Astrocyte (in vitro differentiated cells and primary cell): ENCODE measurements around the gene STT3B. TPM values are rescaled to one million over a fixed set of nuclear protein-coding genes. Genes with fewer than 3 reads are reported as not detected.

Source experiments
- DNase-seq: peaks from one replicate; pipeline ENCODE4 v3.0.0-alpha.2; 2010; ENCODE audit warnings: low read depth
- FAIRE-seq: peaks from 2 replicates; lab custom pipeline; 2011; peaks lifted over from hg19 to GRCh38; lab: Jason Lieb, UNC
- H2AFZ ChIP-seq: 2 replicates; pipeline ENCODE4 v1.6.0; 2012; ENCODE audit warnings: low read depth, low read length, inconsistent platforms
- H3K27ac ChIP-seq: 2 replicates; pipeline ENCODE4 v1.5.1; 2011; ENCODE audit warnings: low read depth, low read length, inconsistent platforms
- H3K27me3 ChIP-seq: 2 replicates; pipeline ENCODE4 v1.6.0; 2011; ENCODE audit warnings: low read length, inconsistent platforms; ENCODE audit not compliant: insufficient read depth
- H3K36me3 ChIP-seq: 2 replicates; pipeline ENCODE4 v1.5.1; 2011; ENCODE audit warnings: low read length, inconsistent platforms; ENCODE audit not compliant: insufficient read depth
- H3K4me1 ChIP-seq: 2 replicates; pipeline ENCODE4 v1.5.1; 2011; ENCODE audit warnings: low read length, inconsistent platforms; ENCODE audit not compliant: insufficient read depth
- H3K4me2 ChIP-seq: 2 replicates; pipeline ENCODE4 v1.6.0; 2012; ENCODE audit warnings: low read length, inconsistent platforms
- H3K4me3 ChIP-seq: 2 replicates; pipeline ENCODE4 v1.5.1; 2011; ENCODE audit warnings: low read depth, mild to moderate bottlenecking, low read length, inconsistent platforms; ENCODE audit not compliant: insufficient read depth
- H3K79me2 ChIP-seq: 2 replicates; pipeline ENCODE4 v1.6.0; 2012; ENCODE audit warnings: mild to moderate bottlenecking, low read length, inconsistent platforms; ENCODE audit not compliant: insufficient read depth
- H3K9ac ChIP-seq: 2 replicates; pipeline ENCODE4 v1.6.0; 2012; ENCODE audit warnings: mild to moderate bottlenecking, low read length, inconsistent platforms
- H3K9me3 ChIP-seq: 2 replicates; pipeline ENCODE4 v1.5.1; 2012; ENCODE audit warnings: low read depth, mild to moderate bottlenecking, low read length, inconsistent platforms; ENCODE audit not compliant: insufficient read depth
- H4K20me1 ChIP-seq: 2 replicates; pipeline ENCODE4 v1.6.0; 2012; ENCODE audit warnings: low read length, inconsistent platforms; ENCODE audit not compliant: insufficient read depth
- H3K27ac Mint-ChIP-seq: one replicate; pipeline ENCODE4 v1.8.0; 2021; ENCODE audit warnings: mild to moderate bottlenecking, mixed read lengths; ENCODE audit not compliant: unreplicated experiment
- H3K27me3 Mint-ChIP-seq: one replicate; pipeline ENCODE4 v1.8.0; 2021; ENCODE audit warnings: low read depth, mixed read lengths; ENCODE audit not compliant: unreplicated experiment
- H3K36me3 Mint-ChIP-seq: one replicate; pipeline ENCODE4 v1.8.0; 2021; ENCODE audit warnings: low read depth, mixed read lengths; ENCODE audit not compliant: unreplicated experiment
- H3K4me1 Mint-ChIP-seq: one replicate; pipeline ENCODE4 v1.8.0; 2021; ENCODE audit warnings: low read depth, mixed read lengths; ENCODE audit not compliant: unreplicated experiment
- H3K4me3 Mint-ChIP-seq: one replicate; pipeline ENCODE4 v1.8.0; 2021; ENCODE audit warnings: mild to moderate bottlenecking, moderate library complexity, mixed read lengths; ENCODE audit not compliant: unreplicated experiment
- H3K9me3 Mint-ChIP-seq: one replicate; pipeline ENCODE4 v1.8.0; 2021; ENCODE audit warnings: mild to moderate bottlenecking, mixed read lengths; ENCODE audit not compliant: unreplicated experiment
- EZH2 ChIP-seq: IDR thresholded peaks from 2 replicates; pipeline ENCODE4 v1.6.1; 2012; ENCODE audit warnings: mild to moderate bottlenecking, low read length, inconsistent platforms; ENCODE audit not compliant: insufficient read depth
- total RNA-seq: library from RNA; stranded (reverse); gene quantifications from 2 replicates; pipeline ENCODE4 v1.2.1, GENCODE V29; 2021
- TF ChIP-seq, protein P1 (sequence below): IDR thresholded peaks from 2 replicates; pipeline ENCODE4 v1.5.1; 2011; ENCODE audit warnings: low read depth, mild to moderate bottlenecking, inconsistent platforms, low read length, moderate library complexity; ENCODE audit not compliant: insufficient read depth

Gene STT3B
- total RNA-seq, 1 donor from 2014 or later, result 156 TPM

DNA sequence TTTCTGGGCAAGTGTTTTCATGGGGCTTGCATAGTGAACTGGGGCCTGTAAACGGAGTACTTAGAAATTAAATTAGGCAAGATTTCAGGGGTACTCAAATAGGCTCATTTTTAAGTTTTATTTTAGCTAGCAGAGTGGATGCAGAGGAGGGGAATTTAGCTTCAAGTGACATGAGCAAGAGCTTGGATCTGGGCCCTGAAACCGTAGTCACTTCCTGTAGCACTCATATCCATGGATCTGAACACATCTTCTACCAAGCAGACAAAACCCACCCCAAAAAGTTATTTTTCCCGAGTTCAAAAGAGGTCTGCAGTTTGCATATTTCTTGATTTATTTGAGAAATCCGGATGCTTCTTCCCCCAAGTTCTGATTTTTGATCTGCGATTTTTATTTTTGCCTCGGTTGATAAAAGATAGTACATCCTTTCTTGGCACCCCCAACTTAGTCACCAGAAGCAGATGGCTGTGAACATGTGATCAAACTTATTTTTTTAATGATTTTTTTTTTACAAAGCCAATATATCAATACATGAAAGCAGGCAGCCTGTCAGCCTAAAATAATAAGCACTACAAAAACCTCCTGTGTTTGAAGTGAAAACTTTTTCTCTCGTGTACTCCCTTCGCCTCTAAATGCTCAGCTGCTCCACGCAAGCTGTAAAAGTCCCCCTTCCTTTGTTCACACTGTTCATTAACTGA is 36.6 kb upstream of the STT3B start:
- Histone ChIP-seq H3K4me2 (peak overlapping the region; percentile 28), H3K4me3 (no peak overlapping the region), H3K27me3 (no peaks in the 10 kb centered on the region), H2AFZ (no peak overlapping the region), H3K4me1 (no peaks in the 10 kb centered on the region), H3K9ac (no peak overlapping the region), H3K79me2 (no peaks in the 10 kb centered on the region), H4K20me1 (no peaks in the 10 kb centered on the region), H3K27ac (no peak overlapping the region), H3K36me3 (no peaks in the 10 kb centered on the region), H3K9me3 (no peaks in the 10 kb centered on the region)
- FAIRE-seq (no peak), DNase-seq (peak; percentile 55)
- TF ChIP-seq EZH2, result no peak
- TF ChIP-seq, protein P1, sequence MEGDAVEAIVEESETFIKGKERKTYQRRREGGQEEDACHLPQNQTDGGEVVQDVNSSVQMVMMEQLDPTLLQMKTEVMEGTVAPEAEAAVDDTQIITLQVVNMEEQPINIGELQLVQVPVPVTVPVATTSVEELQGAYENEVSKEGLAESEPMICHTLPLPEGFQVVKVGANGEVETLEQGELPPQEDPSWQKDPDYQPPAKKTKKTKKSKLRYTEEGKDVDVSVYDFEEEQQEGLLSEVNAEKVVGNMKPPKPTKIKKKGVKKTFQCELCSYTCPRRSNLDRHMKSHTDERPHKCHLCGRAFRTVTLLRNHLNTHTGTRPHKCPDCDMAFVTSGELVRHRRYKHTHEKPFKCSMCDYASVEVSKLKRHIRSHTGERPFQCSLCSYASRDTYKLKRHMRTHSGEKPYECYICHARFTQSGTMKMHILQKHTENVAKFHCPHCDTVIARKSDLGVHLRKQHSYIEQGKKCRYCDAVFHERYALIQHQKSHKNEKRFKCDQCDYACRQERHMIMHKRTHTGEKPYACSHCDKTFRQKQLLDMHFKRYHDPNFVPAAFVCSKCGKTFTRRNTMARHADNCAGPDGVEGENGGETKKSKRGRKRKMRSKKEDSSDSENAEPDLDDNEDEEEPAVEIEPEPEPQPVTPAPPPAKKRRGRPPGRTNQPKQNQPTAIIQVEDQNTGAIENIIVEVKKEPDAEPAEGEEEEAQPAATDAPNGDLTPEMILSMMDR, result no peak
- Mint-ChIP-seq H3K27ac (no peak overlapping the region), H3K36me3 (no peaks in the 10 kb centered on the region), H3K9me3 (no peaks in the 10 kb centered on the region), H3K4me1 (no peaks in the 10 kb centered on the region), H3K27me3 (no peaks in the 10 kb centered on the region), H3K4me3 (no peak overlapping the region)

DNA sequence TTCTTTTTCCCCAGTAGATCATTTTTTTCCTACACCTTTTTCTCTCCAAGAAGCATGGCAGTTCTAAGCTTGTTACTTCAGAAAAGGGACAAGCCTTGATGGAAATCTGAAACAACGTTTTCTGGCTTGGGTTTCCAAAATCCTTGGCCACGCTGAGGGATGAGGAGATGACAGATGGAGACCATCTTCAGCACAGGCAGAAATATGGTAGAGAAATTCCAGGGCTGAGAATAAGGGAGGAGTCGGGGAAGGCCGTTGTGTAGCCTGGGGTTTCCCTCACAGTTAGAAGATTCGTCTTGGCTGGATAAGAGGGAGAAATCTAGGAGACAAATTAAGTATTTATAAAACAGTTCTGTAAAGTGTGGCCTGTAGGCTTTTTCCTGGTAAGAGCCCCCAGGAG is 33.9 kb upstream of the STT3B start:
- Histone ChIP-seq H4K20me1 (no peaks in the 10 kb centered on the region), H3K9me3 (no peaks in the 10 kb centered on the region), H3K79me2 (no peaks in the 10 kb centered on the region), H3K4me2 (no peak overlapping the region), H3K4me1 (no peaks in the 10 kb centered on the region), H3K36me3 (no peaks in the 10 kb centered on the region), H2AFZ (no peak overlapping the region), H3K27ac (no peak overlapping the region), H3K27me3 (no peaks in the 10 kb centered on the region), H3K4me3 (no peak overlapping the region), H3K9ac (no peak overlapping the region)
- H3K27me3 Mint-ChIP-seq, result peaks cover 4% of the 10 kb centered on the region
- H3K27ac Mint-ChIP-seq, result no peak overlapping the region
- H3K4me1 Mint-ChIP-seq, result no peaks in the 10 kb centered on the region
- FAIRE-seq (no peak), DNase-seq (no peak)
- no peaks in the 10 kb centered on the region for H3K36me3 Mint-ChIP-seq
- no peak overlapping the region for H3K4me3 Mint-ChIP-seq
- no peak for TF ChIP-seq EZH2
- TF ChIP-seq, protein P1, result no peak
- H3K9me3 Mint-ChIP-seq, result no peaks in the 10 kb centered on the region

GRCh38 chr3:31499281-31499680 is 33.4 kb upstream of the STT3B start:
- Histone ChIP-seq H3K27me3 (no peaks in the 10 kb centered on the region), H3K79me2 (no peaks in the 10 kb centered on the region)
- peaks cover 4% of the 10 kb centered on the region for H3K27me3 Mint-ChIP-seq

More at GRCh38 chr3:31499281-31499680, 33.4 kb upstream of the STT3B start:
- DNase-seq (no peak), FAIRE-seq (no peak)
- no peak overlapping the region for H2AFZ ChIP-seq
- Mint-ChIP-seq H3K27ac (no peak overlapping the region), H3K9me3 (no peaks in the 10 kb centered on the region), H3K4me3 (no peak overlapping the region), H3K4me1 (no peaks in the 10 kb centered on the region), H3K36me3 (no peaks in the 10 kb centered on the region)
- no peak overlapping the region for H3K4me3 ChIP-seq
- no peaks in the 10 kb centered on the region for H3K9me3 ChIP-seq
- no peak overlapping the region for H3K27ac ChIP-seq
- H4K20me1 ChIP-seq, result no peaks in the 10 kb centered on the region
- H3K4me2 ChIP-seq, result no peak overlapping the region
- TF ChIP-seq, protein P1, result no peak
- TF ChIP-seq EZH2, result no peak
- H3K4me1 ChIP-seq, result no peaks in the 10 kb centered on the region
- no peak overlapping the region for H3K9ac ChIP-seq
- no peaks in the 10 kb centered on the region for H3K36me3 ChIP-seq
